Measurements from ENCODE around the gene FRMPD2. TPM values are rescaled to one million over a fixed set of nuclear protein-coding genes. Genes with fewer than 3 reads are reported as not detected.
A peak's percentile ranks its signal among the peaks of the same experiment; 100 is the strongest.
"Not testable (repeated sequence)": the region's sequence is repeated elsewhere in the genome, so short reads cannot be mapped to it uniquely, and the experiment has no call there.

Gene FRMPD2
- total and polyA plus RNA-seq, 7 donors, result 0.09 TPM; not detected in 6

- Histone ChIP-seq H3K4me3 (no peak overlapping the region), H3K4me1 (no peaks in the 10 kb centered on the region), H3K27me3 (no peaks in the 10 kb centered on the region), H3K27ac (no peak overlapping the region), H3K9me3 (no peaks in the 10 kb centered on the region), H3K36me3 (no peaks in the 10 kb centered on the region)
- DNase-seq, result no peak
- TF ChIP-seq POLR2AphosphoS5 (IDR thresholded peaks at IDR 0.05) (no peak), POLR2A (IDR thresholded peaks at IDR 0.05) (no peak), CTCF (IDR thresholded peaks at IDR 0.05) (no peak), EP300 (IDR thresholded peaks at IDR 0.05) (no peak)
- intact Hi-C loops (cut with DNase I), result no loop called here
- WGBS, 2 donors, result 57 to 77% methylated on average over 2 of the region's 2 CpGs
These were observed 26.0 kb downstream of the FRMPD2 start for GRCh38 chr10:48248462-48248861.

GRCh38 chr10:48247680-48248079, 26.8 kb downstream of the FRMPD2 start:
- H3K36me3 ChIP-seq, result no peaks in the 10 kb centered on the region
- peaks cover 0 to 2% (median 0%) of the 10 kb centered on the region in 3 donors for H3K27me3 ChIP-seq
- WGBS, 2 donors, result 77 to 84% methylated on average over 2 of the region's 2 CpGs
- no peak overlapping the region for H3K4me3 ChIP-seq
- intact Hi-C loops (cut with DNase I), result no loop called here
- no peaks in the 10 kb centered on the region for H3K4me1 ChIP-seq
- peak; percentile 36 for DNase-seq
- no peak for TF ChIP-seq EP300 (IDR thresholded peaks at IDR 0.05)
- no peak for TF ChIP-seq POLR2A (IDR thresholded peaks at IDR 0.05)
- TF ChIP-seq POLR2AphosphoS5 (IDR thresholded peaks at IDR 0.05), result no peak
- no peak for TF ChIP-seq CTCF (IDR thresholded peaks at IDR 0.05)
- no peak overlapping the region for H3K27ac ChIP-seq
- no peaks in the 10 kb centered on the region for H3K9me3 ChIP-seq

- DNase-seq, result peak; percentile 50
- Histone ChIP-seq H3K27ac (no peak overlapping the region), H3K27me3 (peaks cover 0 to 2% (median 0%) of the 10 kb centered on the region in 3 donors), H3K9me3 (no peaks in the 10 kb centered on the region), H3K4me3 (no peak overlapping the region), H3K4me1 (no peaks in the 10 kb centered on the region), H3K36me3 (no peaks in the 10 kb centered on the region)
- 61 to 71% methylated on average over 1 of the region's 1 CpG for WGBS, 2 donors
- intact Hi-C loops (cut with DNase I), result no loop called here
- no peak for TF ChIP-seq EP300 (IDR thresholded peaks at IDR 0.05)
- TF ChIP-seq POLR2AphosphoS5 (IDR thresholded peaks at IDR 0.05), result no peak
These were observed 28.0 kb downstream of the FRMPD2 start for GRCh38 chr10:48246501-48246900.

- no peak overlapping the region for H3K27ac ChIP-seq
- H3K4me3 ChIP-seq, result no peak overlapping the region
- no peaks in the 10 kb centered on the region for H3K36me3 ChIP-seq
- H3K9me3 ChIP-seq, result no peaks in the 10 kb centered on the region
- intact Hi-C loops (cut with DNase I), result no loop called here
- no peaks in the 10 kb centered on the region for H3K4me1 ChIP-seq
- peak; percentile 37 for DNase-seq
- TF ChIP-seq POLR2A (IDR thresholded peaks at IDR 0.05) (no peak), CTCF (IDR thresholded peaks at IDR 0.05) (no peak), POLR2AphosphoS5 (IDR thresholded peaks at IDR 0.05) (no peak), EP300 (IDR thresholded peaks at IDR 0.05) (no peak)
- 85 to 89% methylated on average over 3 of the region's 3 CpGs for WGBS, 2 donors
- H3K27me3 ChIP-seq, result peaks cover 0 to 2% (median 0%) of the 10 kb centered on the region in 3 donors
These were observed 28.5 kb downstream of the FRMPD2 start for GRCh38 chr10:48245977-48246376.

GRCh38 chr10:48243921-48244320, 30.6 kb downstream of the FRMPD2 start:
- H3K27ac ChIP-seq; H3K4me1 ChIP-seq; H3K9me3 ChIP-seq; H3K36me3 ChIP-seq; H3K4me3 ChIP-seq; intact Hi-C loops (cut with DNase I); H3K27me3 ChIP-seq: not testable (repeated sequence)
- peak; percentile 11 for DNase-seq
- WGBS, 2 donors, result 84 to 94% methylated on average over 5 of the region's 5 CpGs

GRCh38 chr10:48243487-48243886, 31.0 kb downstream of the FRMPD2 start:
- Histone ChIP-seq H3K9me3 (no peaks in the 10 kb centered on the region), H3K27me3 (peaks cover 0 to 2% (median 0%) of the 10 kb centered on the region in 3 donors), H3K4me3 (no peak overlapping the region), H3K36me3 (no peaks in the 10 kb centered on the region), H3K27ac (no peak overlapping the region), H3K4me1 (no peaks in the 10 kb centered on the region)
- 38 to 45% methylated on average over 7 of the region's 7 CpGs for WGBS, 2 donors
- peak; percentile 61 for DNase-seq
- no peak for TF ChIP-seq POLR2AphosphoS5 (IDR thresholded peaks at IDR 0.05)
- no peak for TF ChIP-seq EP300 (IDR thresholded peaks at IDR 0.05)
- TF ChIP-seq CTCF (IDR thresholded peaks at IDR 0.05), result no peak
- TF ChIP-seq POLR2A (IDR thresholded peaks at IDR 0.05), result no peak
- intact Hi-C loops (cut with DNase I), result no loop called here

Data from sigmoid colon (tissue), 7 donors.